ENCODE data around the gene YBEY. TPM values are rescaled to one million over a fixed set of nuclear protein-coding genes. Genes with fewer than 3 reads are reported as not detected.

Gene YBEY
- total RNA-seq, 1 donor from 2014 or later = 20.4 TPM

- Histone ChIP-seq H3K27me3 (ENCODE audit: low read depth) (no peaks in the 10 kb centered on the region), H3K4me1 (peaks cover 16% of the 10 kb centered on the region), H3K27ac (peak overlapping the region; percentile 44), H3K9me3 (no peaks in the 10 kb centered on the region), H3K36me3 (peaks cover 12% of the 10 kb centered on the region), H3K4me3 (peak overlapping the region; percentile 20)
- peak; percentile 91 to 93 for ATAC-seq
- no peak for TF ChIP-seq CTCF (IDR thresholded peaks at IDR 0.05)
- DNase-seq = peak; percentile 90
- intact Hi-C loops (cut with DNase I) = no loop called here
Measured at GRCh38 chr21:46295996-46296752, 10.0 kb downstream of the YBEY start.

- peak; percentile 44 for DNase-seq
Measured at GRCh38 chr21:46297338-46298271, 11.5 kb downstream of the YBEY start.

DNA sequence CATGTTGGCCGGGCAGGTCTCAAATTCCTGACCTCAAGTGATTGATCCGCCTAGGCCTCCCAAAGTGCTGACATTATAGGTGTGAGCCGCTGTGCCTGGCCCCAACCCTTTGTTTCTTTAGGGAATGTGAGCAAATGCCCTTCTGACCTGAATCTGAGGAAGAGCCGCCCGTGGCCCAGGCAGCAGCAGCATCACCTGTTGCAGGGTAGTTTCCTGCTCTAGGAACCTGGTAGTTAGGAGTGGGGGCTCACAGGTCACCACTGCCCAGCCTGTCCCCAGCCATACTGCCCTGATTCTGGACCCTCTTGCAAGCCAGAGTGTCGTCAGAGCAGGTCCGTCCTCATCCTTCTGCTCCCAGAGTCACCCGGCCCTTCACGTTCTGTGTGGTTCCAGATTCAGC lies 13.0 kb downstream of the YBEY start:
- DNase-seq (peak; percentile 22), ATAC-seq (no peak)
- H3K4me1 ChIP-seq = peaks cover 16% of the 10 kb centered on the region
- no peak for TF ChIP-seq CTCF (IDR thresholded peaks at IDR 0.05)
- no peaks in the 10 kb centered on the region for H3K27me3 ChIP-seq (ENCODE audit: low read depth)
- no peaks in the 10 kb centered on the region for H3K9me3 ChIP-seq
- H3K36me3 ChIP-seq = no peaks in the 10 kb centered on the region
- H3K4me3 ChIP-seq = no peak overlapping the region
- no peak overlapping the region for H3K27ac ChIP-seq
- intact Hi-C loops (cut with DNase I) = no loop called here

More at GRCh38 chr21:46297338-46298271, 11.5 kb downstream of the YBEY start:
- ATAC-seq = peak; percentile 39 to 44
- TF ChIP-seq CTCF (IDR thresholded peaks at IDR 0.05) = no peak
- H3K27me3 ChIP-seq (ENCODE audit: low read depth) = no peaks in the 10 kb centered on the region
- H3K4me3 ChIP-seq = peak overlapping the region; percentile 63
- no peaks in the 10 kb centered on the region for H3K36me3 ChIP-seq
- H3K9me3 ChIP-seq = no peaks in the 10 kb centered on the region
- peaks cover 16% of the 10 kb centered on the region for H3K4me1 ChIP-seq
- peak overlapping the region; percentile 53 for H3K27ac ChIP-seq
- intact Hi-C loops (cut with DNase I) = no loop called here

DNA sequence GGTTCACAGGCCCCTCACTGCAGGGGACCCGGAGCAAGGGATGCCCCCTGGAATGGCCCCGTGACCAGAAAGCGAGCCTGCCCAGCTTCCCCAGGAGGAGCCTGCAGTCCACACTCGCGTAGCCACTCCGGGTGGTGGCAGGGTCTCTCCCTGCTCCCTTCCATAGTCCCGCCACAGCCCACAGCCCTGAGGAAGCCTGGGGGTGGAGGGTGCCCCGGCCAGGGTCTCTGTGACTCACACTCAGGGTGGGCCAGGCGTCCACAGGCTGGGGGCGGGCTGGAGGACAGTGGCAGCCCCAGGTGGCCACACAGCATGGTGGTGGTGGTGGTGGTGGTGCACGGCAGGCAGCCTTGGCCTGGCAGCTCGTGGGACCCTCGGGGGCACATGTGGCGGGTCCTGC lies 15.6 kb downstream of the YBEY start:
- no peak for DNase-seq
- Histone ChIP-seq H3K4me3 (no peak overlapping the region), H3K9me3 (no peaks in the 10 kb centered on the region), H3K27me3 (ENCODE audit: low read depth) (no peaks in the 10 kb centered on the region), H3K36me3 (no peaks in the 10 kb centered on the region), H3K4me1 (peaks cover 11% of the 10 kb centered on the region), H3K27ac (no peak overlapping the region)
- peak in 1 of 2 donors; percentile 7 for ATAC-seq
- no peak for TF ChIP-seq CTCF (IDR thresholded peaks at IDR 0.05)
- intact Hi-C loops (cut with DNase I) = no loop called here

DNA sequence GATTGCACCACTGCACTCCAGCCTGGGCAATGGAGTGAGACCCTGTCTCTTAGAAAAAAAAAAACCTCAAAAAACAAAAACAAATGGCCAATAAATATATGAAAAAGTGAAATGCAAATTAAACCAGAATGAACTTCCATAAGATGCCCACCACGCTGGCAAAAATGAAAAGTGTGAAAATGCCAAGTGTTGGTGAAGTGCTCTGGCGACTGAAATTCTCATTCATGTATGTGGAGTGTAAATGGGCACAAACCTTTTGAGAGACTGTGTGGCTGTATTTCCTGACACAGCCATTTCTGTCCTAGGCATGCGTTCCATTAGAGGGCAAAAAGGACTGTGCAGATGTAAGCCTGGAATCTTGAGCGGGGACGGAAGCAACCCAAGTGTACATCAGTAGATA lies 18.3 kb downstream of the YBEY start:
- DNase-seq (no peak), ATAC-seq (no peak)
- Histone ChIP-seq H3K27ac (no peak overlapping the region), H3K27me3 (ENCODE audit: low read depth) (no peaks in the 10 kb centered on the region), H3K36me3 (no peaks in the 10 kb centered on the region), H3K4me1 (no peaks in the 10 kb centered on the region), H3K9me3 (no peaks in the 10 kb centered on the region), H3K4me3 (no peak overlapping the region)
- intact Hi-C loops (cut with DNase I) = no loop called here
- no peak for TF ChIP-seq CTCF (IDR thresholded peaks at IDR 0.05)

All from lower lobe of right lung (tissue), 2 donors.